Measurements from ENCODE around the gene SLC5A8. TPM values are rescaled to one million over a fixed set of nuclear protein-coding genes. Genes with fewer than 3 reads are reported as not detected.

Gene SLC5A8
- total RNA-seq, 1 donor from 2014 or later, result not detected

- H3K4me1 Mint-ChIP-seq, result no peaks in the 10 kb centered on the region
- H3K4me3 Mint-ChIP-seq, result no peak overlapping the region
- H3K27me3 Mint-ChIP-seq, result no peaks in the 10 kb centered on the region
- intact Hi-C loops (cut with micrococcal nuclease), result no loop called here
- no peak for DNase-seq
- H3K36me3 Mint-ChIP-seq (ENCODE audit: low read depth), result no peaks in the 10 kb centered on the region
- no peak overlapping the region for H3K27ac Mint-ChIP-seq
- no peaks in the 10 kb centered on the region for H3K9me3 Mint-ChIP-seq
Observed at GRCh38 chr12:101116911-101117310, 93.1 kb downstream of the SLC5A8 start.

- Mint-ChIP-seq H3K4me1 (no peaks in the 10 kb centered on the region), H3K9me3 (no peaks in the 10 kb centered on the region), H3K27me3 (no peaks in the 10 kb centered on the region), H3K4me3 (no peak overlapping the region), H3K36me3 (ENCODE audit: low read depth) (no peaks in the 10 kb centered on the region), H3K27ac (no peak overlapping the region)
- intact Hi-C loops (cut with micrococcal nuclease), result no loop called here
- DNase-seq, result no peak
Observed at GRCh38 chr12:101115326-101115725, 94.7 kb downstream of the SLC5A8 start.

DNA sequence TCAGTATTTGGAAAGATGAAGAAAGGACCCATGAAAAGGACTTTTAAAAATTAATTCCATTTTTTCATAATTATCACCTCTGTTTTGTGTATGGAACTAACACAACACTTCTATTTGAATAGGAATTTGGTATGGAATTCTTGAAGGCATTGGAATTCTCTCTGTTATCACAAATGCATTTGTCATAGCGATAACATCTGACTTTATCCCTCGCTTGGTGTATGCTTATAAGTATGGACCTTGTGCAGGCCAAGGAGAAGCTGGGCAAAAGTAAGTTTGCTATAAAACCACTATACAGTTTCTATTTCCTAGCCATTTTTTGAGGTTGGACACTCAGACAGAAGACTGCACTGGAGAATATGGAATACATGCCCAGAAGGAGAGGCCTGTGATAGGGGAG, 98.6 kb downstream of the SLC5A8 start:
- no peak overlapping the region for H3K4me3 Mint-ChIP-seq
- H3K9me3 Mint-ChIP-seq, result no peaks in the 10 kb centered on the region
- intact Hi-C loops (cut with micrococcal nuclease), result no loop called here
- H3K27me3 Mint-ChIP-seq, result no peaks in the 10 kb centered on the region
- no peak overlapping the region for H3K27ac Mint-ChIP-seq
- H3K36me3 Mint-ChIP-seq (ENCODE audit: low read depth), result no peaks in the 10 kb centered on the region
- no peaks in the 10 kb centered on the region for H3K4me1 Mint-ChIP-seq
- no peak for DNase-seq

DNA sequence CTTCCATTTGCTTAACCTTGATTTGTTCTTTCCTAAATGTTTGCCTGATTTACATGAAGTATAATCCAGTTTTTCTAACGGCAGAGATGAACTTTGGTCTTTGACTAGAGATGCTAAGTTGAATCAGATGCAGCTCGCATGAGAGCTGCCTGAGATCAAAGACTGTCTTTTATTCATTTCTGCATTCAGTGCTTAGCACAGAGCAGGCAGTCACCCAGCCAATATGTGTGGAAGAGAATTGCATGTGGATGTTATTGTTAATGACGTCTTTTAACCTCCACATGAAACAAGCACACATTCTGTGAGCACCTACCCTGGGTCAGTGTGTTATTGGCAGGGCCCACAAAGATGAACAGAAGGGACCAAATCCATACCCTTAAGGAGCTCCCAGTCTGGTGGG, 99.2 kb downstream of the SLC5A8 start:
- intact Hi-C loops (cut with micrococcal nuclease), result no loop called here

DNA sequence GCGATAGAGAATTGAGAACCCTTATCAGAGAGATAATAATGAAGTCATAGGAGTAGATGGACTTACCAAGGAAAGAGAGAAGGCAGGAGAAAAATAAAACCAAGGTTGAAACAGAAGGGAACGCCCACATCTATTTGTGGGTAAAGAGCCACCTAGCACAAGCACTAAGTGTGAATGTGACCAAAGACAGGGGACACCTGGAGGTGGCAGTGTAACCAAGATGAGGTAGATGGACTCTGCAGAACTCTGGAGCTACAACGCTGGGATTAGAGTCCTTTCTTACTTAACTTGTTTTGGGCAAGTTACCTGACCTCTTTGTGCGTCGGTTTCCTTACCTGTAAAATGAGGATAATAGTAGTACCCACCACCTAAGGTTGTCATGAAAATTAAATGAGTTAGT, 101.9 kb downstream of the SLC5A8 start:
- H3K4me1 Mint-ChIP-seq, result no peaks in the 10 kb centered on the region
- intact Hi-C loops (cut with micrococcal nuclease), result no loop called here
- H3K27me3 Mint-ChIP-seq, result no peaks in the 10 kb centered on the region
- H3K27ac Mint-ChIP-seq, result no peak overlapping the region
- H3K4me3 Mint-ChIP-seq, result no peak overlapping the region
- H3K36me3 Mint-ChIP-seq (ENCODE audit: low read depth), result no peaks in the 10 kb centered on the region
- DNase-seq, result no peak
- H3K9me3 Mint-ChIP-seq, result peaks cover 3% of the 10 kb centered on the region

More for the DNA sequence above, 99.2 kb downstream of the SLC5A8 start:
- DNase-seq, result no peak
- H3K4me1 Mint-ChIP-seq, result no peaks in the 10 kb centered on the region
- H3K27me3 Mint-ChIP-seq, result no peaks in the 10 kb centered on the region
- no peaks in the 10 kb centered on the region for H3K9me3 Mint-ChIP-seq
- no peaks in the 10 kb centered on the region for H3K36me3 Mint-ChIP-seq (ENCODE audit: low read depth)
- H3K4me3 Mint-ChIP-seq, result no peak overlapping the region
- no peak overlapping the region for H3K27ac Mint-ChIP-seq

GRCh38 chr12:101107032-101107763, 102.8 kb downstream of the SLC5A8 start:
- Mint-ChIP-seq H3K4me1 (no peaks in the 10 kb centered on the region), H3K9me3 (peaks cover 3% of the 10 kb centered on the region), H3K36me3 (ENCODE audit: low read depth) (no peaks in the 10 kb centered on the region), H3K27ac (no peak overlapping the region), H3K27me3 (no peaks in the 10 kb centered on the region), H3K4me3 (no peak overlapping the region)
- no peak for DNase-seq
- intact Hi-C loops (cut with micrococcal nuclease), result no loop called here

Other genes starting within 250 kb of the SLC5A8 start
- 46.4 and 47.4 TPM in 2 replicates for gene UTP20, start 69.9 kb upstream of the SLC5A8 start, total RNA-seq
- gene ARL1, start 197.5 kb upstream of the SLC5A8 start, total RNA-seq, result 77.6 and 85.4 TPM in 2 replicates

Data from activated CD4-positive, alpha-beta T cell treated with anti-CD3 and anti-CD28 coated beads, Interleukin-2, amount 10 ng/mL, durations not matched to agents 24 days and 14 days (primary cell).